Neutrophil (primary cell): ENCODE data around the gene PRRX2.

Experiments
- H3K27ac ChIP-seq: fragments of 200-600 bp; sonication (generic); 2 replicates; pipeline ENCODE4 v1.5.1; 2016; ENCODE audit warnings: mild to moderate bottlenecking, moderate library complexity
- H3K27me3 ChIP-seq: fragments of 200-600 bp; sonication (generic); 2 replicates; pipeline ENCODE4 v1.6.0; 2016; ENCODE audit warnings: mild to moderate bottlenecking
- H3K36me3 ChIP-seq: fragments of 200-600 bp; sonication (generic); 2 replicates; pipeline ENCODE4 v1.5.1; 2017
- H3K4me1 ChIP-seq, 2 experiments: fragments of 200-600 bp in 1 of 2; sonication (generic) in 1 of 2; 1 replicate in 1 of 2; 2 replicates in 1 of 2; pipeline versions ENCODE4 v1.5.1 to v1.6.1; 2013 to 2016; ENCODE audit warnings: low read depth in 1 of 2, low read length in 1 of 2, mild to moderate bottlenecking in 1 of 2, moderate library complexity in 1 of 2; ENCODE audit not compliant: control insufficient read depth in 1 of 2, insufficient read depth in 1 of 2
- H3K4me3 ChIP-seq, 2 experiments: fragments of 200-600 bp in 1 of 2; sonication (generic) in 1 of 2; 1 replicate in 1 of 2; 2 replicates in 1 of 2; pipeline ENCODE4 v1.5.1; 2013 to 2016; ENCODE audit warnings: low read depth in 1 of 2, low read length in 1 of 2, mild to moderate bottlenecking in 1 of 2, moderate library complexity in 1 of 2
- H3K9me3 ChIP-seq: fragments of 200-600 bp; sonication (generic); 2 replicates; pipeline ENCODE4 v1.5.1; 2016
- CTCF ChIP-seq: fragments of 200-600 bp; sonication (generic); IDR thresholded peaks from 2 replicates; pipeline ENCODE4 v1.5.1; 2016; ENCODE audit warnings: antibody characterized with exemption

The PRRX2 gene

GRCh38 chr9:129676975-129677374, 11.5 kb downstream of the PRRX2 start:
- TF ChIP-seq CTCF: no peak
- Histone ChIP-seq H3K27ac (no peak overlapping the region), H3K9me3 (no peaks in the 10 kb centered on the region), H3K4me1 (no peaks in the 10 kb centered on the region), H3K36me3 (no peaks in the 10 kb centered on the region), H3K4me3 (no peak overlapping the region), H3K27me3 (peaks cover 73% of the 10 kb centered on the region)

- no peak overlapping the region for H3K4me3 ChIP-seq
- H3K9me3 ChIP-seq: no peaks in the 10 kb centered on the region
- H3K27ac ChIP-seq: no peak overlapping the region
- no peaks in the 10 kb centered on the region for H3K4me1 ChIP-seq
- TF ChIP-seq CTCF: no peak
- H3K27me3 ChIP-seq: peaks cover 68% of the 10 kb centered on the region
- no peaks in the 10 kb centered on the region for H3K36me3 ChIP-seq
Observed at GRCh38 chr9:129677456-129677855, 12.0 kb downstream of the PRRX2 start.

GRCh38 chr9:129678844-129679243, 13.4 kb downstream of the PRRX2 start:
- peaks cover 60% of the 10 kb centered on the region for H3K27me3 ChIP-seq
- no peaks in the 10 kb centered on the region for H3K9me3 ChIP-seq
- H3K27ac ChIP-seq: no peak overlapping the region
- H3K36me3 ChIP-seq: no peaks in the 10 kb centered on the region
- no peak for TF ChIP-seq CTCF
- H3K4me3 ChIP-seq: no peak overlapping the region
- no peaks in the 10 kb centered on the region for H3K4me1 ChIP-seq

- H3K36me3 ChIP-seq: no peaks in the 10 kb centered on the region
- H3K27me3 ChIP-seq: peaks cover 54% of the 10 kb centered on the region
- no peak for TF ChIP-seq CTCF
- H3K9me3 ChIP-seq: no peaks in the 10 kb centered on the region
- H3K4me1 ChIP-seq: no peaks in the 10 kb centered on the region
- H3K4me3 ChIP-seq: no peak overlapping the region
- no peak overlapping the region for H3K27ac ChIP-seq
Observed at GRCh38 chr9:129679537-129679936, 14.1 kb downstream of the PRRX2 start.

GRCh38 chr9:129681924-129682323, 16.5 kb downstream of the PRRX2 start:
- Histone ChIP-seq H3K27ac (no peak overlapping the region), H3K4me1 (no peaks in the 10 kb centered on the region), H3K36me3 (no peaks in the 10 kb centered on the region), H3K4me3 (no peak overlapping the region), H3K27me3 (peaks cover 39% of the 10 kb centered on the region), H3K9me3 (no peaks in the 10 kb centered on the region)
- no peak for TF ChIP-seq CTCF

GRCh38 chr9:129682381-129682780, 16.9 kb downstream of the PRRX2 start:
- Histone ChIP-seq H3K9me3 (no peaks in the 10 kb centered on the region), H3K27ac (no peak overlapping the region), H3K27me3 (peaks cover 34% of the 10 kb centered on the region), H3K36me3 (no peaks in the 10 kb centered on the region), H3K4me3 (no peak overlapping the region), H3K4me1 (no peaks in the 10 kb centered on the region)
- TF ChIP-seq CTCF: no peak
